HG03064 (cell line): ENCODE data around the gene DYSF.

Experiments used
- ATAC-seq: cut with Tn5 transposase; IDR thresholded peaks from one replicate; pipeline ENCODE4 v1.9.1; 2021; ENCODE audit warnings: low read depth; ENCODE audit not compliant: unreplicated experiment

Gene DYSF

GRCh38 chr2:71596011-71596410 lies 142.7 kb downstream of the DYSF start:
- ATAC-seq: no peak

- ATAC-seq: no peak
Observed at GRCh38 chr2:71597756-71598155, 144.4 kb downstream of the DYSF start.

GRCh38 chr2:71598526-71598925 lies 145.2 kb downstream of the DYSF start:
- no peak for ATAC-seq

GRCh38 chr2:71599038-71599437 lies 145.7 kb downstream of the DYSF start:
- ATAC-seq: no peak

GRCh38 chr2:71599646-71600236 lies 146.4 kb downstream of the DYSF start:
- ATAC-seq: no peak

- ATAC-seq: no peak
Observed at GRCh38 chr2:71600555-71600954, 147.2 kb downstream of the DYSF start.

GRCh38 chr2:71601136-71602114 lies 148.1 kb downstream of the DYSF start:
- no peak for ATAC-seq

GRCh38 chr2:71602115-71602495 lies 148.7 kb downstream of the DYSF start:
- ATAC-seq: no peak

- ATAC-seq: no peak
Observed at GRCh38 chr2:71602581-71602980, 149.2 kb downstream of the DYSF start.

GRCh38 chr2:71603311-71603811 lies 150.0 kb downstream of the DYSF start:
- no peak for ATAC-seq

GRCh38 chr2:71603851-71604725 lies 150.7 kb downstream of the DYSF start:
- ATAC-seq: no peak

- no peak for ATAC-seq
Observed at GRCh38 chr2:71604726-71605120, 151.4 kb downstream of the DYSF start.

- no peak for ATAC-seq
Observed at GRCh38 chr2:71605173-71605641, 151.8 kb downstream of the DYSF start.

GRCh38 chr2:71605781-71606241 lies 152.4 kb downstream of the DYSF start:
- ATAC-seq: no peak

- no peak for ATAC-seq
Observed at GRCh38 chr2:71606244-71606643, 152.9 kb downstream of the DYSF start.

- no peak for ATAC-seq
Observed at GRCh38 chr2:71607151-71607889, 154.0 kb downstream of the DYSF start.

GRCh38 chr2:71608034-71608433 lies 154.7 kb downstream of the DYSF start:
- no peak for ATAC-seq

- no peak for ATAC-seq
Observed at GRCh38 chr2:71608441-71608840, 155.1 kb downstream of the DYSF start.

GRCh38 chr2:71609029-71609428 lies 155.7 kb downstream of the DYSF start:
- ATAC-seq: no peak

GRCh38 chr2:71609441-71609840 lies 156.1 kb downstream of the DYSF start:
- no peak for ATAC-seq
